Activated naive CD4-positive, alpha-beta T cell treated with anti-CD3 and anti-CD28 coated beads, Interleukin-2, amount 50 U/mL, for 24 hours (primary cell): Measurements from ENCODE around the gene TMSB10.

Source experiments
- H3K27ac Mint-ChIP-seq: one replicate; pipeline ENCODE4 v1.8.0; 2021; ENCODE audit warnings: mild to moderate bottlenecking, mixed read lengths
- H3K27me3 Mint-ChIP-seq: one replicate; pipeline ENCODE4 v1.8.0; 2021; ENCODE audit warnings: mixed read lengths
- H3K36me3 Mint-ChIP-seq: one replicate; pipeline ENCODE4 v1.8.0; 2021; ENCODE audit warnings: mixed read lengths
- H3K4me1 Mint-ChIP-seq: one replicate; pipeline ENCODE4 v1.8.0; 2021; ENCODE audit warnings: mixed read lengths
- H3K4me3 Mint-ChIP-seq: one replicate; pipeline ENCODE4 v1.8.0; 2021; ENCODE audit warnings: mild to moderate bottlenecking, mixed read lengths
- H3K9me3 Mint-ChIP-seq: one replicate; pipeline ENCODE4 v1.8.0; 2021; ENCODE audit warnings: mixed read lengths

TMSB10 gene

DNA sequence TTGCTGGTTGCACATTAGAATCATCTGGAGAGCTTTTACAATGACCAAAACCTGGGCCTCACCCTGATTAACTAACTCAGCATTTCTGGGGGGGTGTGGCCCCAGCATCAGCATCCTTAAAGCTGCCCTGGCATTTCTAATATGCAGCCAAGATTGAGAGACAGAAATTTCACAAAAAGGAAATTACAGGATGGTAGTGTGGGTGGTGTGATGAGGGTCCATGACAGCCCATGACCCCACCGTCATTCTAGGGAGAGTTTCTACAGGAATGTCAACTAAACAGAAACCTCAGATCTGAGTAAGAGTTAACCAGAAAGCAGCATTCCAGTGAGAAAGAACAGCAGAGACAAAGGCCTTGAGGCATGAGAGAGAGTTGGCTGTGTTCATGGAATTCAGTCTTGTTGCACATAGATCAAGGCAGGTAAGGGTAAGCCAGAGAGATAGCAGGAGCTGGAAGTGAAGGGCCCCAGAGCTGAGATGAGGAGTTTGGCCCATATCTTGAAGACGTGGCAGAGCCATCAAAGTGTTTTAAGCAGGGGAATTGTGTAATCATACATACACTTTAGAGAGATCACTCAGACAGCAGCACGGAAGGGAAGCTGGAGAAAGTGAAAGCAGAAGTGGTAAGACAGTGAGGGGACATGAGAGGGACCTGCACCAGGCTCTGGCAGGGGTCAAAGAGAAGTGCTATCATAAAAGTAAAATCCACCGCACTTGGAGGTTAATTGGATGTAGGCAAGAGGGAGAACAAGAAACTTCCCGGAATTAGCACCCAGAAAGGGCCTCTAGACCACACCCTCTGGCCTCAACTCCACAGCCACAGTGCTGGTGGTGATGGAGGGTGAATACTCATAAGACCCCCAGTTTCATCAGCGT lies 16.8 kb upstream of the TMSB10 start:
- Mint-ChIP-seq H3K4me1 (peaks cover 45% of the 10 kb centered on the region), H3K27ac (peak overlapping the region; percentile 96), H3K9me3 (no peaks in the 10 kb centered on the region), H3K27me3 (no peaks in the 10 kb centered on the region), H3K4me3 (peak overlapping the region; percentile 73), H3K36me3 (no peaks in the 10 kb centered on the region)

DNA sequence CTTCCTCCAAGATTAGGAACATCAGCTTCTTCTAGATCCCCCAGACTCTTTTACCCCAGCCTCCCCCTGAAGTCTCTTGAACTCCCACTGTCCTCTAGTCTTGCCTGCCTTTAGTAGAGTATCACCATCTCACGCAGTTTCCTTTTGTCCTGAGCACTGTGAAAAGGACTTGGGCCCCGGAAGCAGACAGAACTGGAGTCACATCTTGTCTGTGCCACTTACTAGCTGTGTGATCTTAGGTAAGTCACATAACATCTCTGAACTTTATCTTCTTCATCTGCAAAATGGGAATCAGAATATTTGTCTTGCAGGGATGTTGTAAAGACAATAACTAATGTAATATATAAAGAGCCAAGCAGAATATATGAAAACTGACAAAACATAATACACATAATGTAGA lies 16.1 kb upstream of the TMSB10 start:
- H3K9me3 Mint-ChIP-seq = no peaks in the 10 kb centered on the region
- H3K36me3 Mint-ChIP-seq = no peaks in the 10 kb centered on the region
- H3K27ac Mint-ChIP-seq = peak overlapping the region; percentile 96
- H3K27me3 Mint-ChIP-seq = no peaks in the 10 kb centered on the region
- H3K4me1 Mint-ChIP-seq = peaks cover 45% of the 10 kb centered on the region
- H3K4me3 Mint-ChIP-seq = peak overlapping the region; percentile 73

DNA sequence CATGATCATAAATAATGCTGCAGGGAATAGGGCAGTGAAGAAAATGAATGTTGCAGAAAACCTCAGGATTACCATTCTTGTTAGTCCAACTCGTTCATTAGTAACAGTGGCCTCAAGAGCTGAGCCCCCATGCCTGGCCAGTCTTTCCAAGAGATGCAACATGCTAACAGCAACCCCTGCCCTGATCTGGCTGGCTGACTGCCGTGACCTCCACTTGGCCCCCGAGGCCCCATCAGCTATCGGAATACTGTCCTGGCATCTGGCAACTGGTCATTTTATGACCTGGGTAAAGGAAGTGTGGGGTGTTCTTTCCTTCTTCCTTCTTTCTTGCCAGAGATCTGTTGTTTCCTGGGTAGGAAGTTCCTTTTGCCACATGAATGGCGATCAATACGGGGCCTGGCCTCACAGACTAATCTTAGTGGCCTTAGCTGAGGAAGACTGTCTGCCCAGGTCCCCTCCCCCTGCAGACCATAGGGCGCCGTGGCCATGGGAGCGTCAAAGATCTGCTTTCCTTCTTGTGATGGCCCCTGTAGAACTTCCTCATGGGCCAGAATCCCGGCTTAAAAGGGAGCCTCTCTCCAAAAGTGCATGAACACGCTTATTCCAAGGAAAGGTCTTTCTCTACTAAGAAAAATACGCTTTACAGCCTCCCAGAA lies 14.0 kb upstream of the TMSB10 start:
- peak overlapping the region; percentile 32 for H3K27ac Mint-ChIP-seq
- no peaks in the 10 kb centered on the region for H3K36me3 Mint-ChIP-seq
- no peaks in the 10 kb centered on the region for H3K27me3 Mint-ChIP-seq
- no peaks in the 10 kb centered on the region for H3K9me3 Mint-ChIP-seq
- peaks cover 56% of the 10 kb centered on the region for H3K4me1 Mint-ChIP-seq
- no peak overlapping the region for H3K4me3 Mint-ChIP-seq

DNA sequence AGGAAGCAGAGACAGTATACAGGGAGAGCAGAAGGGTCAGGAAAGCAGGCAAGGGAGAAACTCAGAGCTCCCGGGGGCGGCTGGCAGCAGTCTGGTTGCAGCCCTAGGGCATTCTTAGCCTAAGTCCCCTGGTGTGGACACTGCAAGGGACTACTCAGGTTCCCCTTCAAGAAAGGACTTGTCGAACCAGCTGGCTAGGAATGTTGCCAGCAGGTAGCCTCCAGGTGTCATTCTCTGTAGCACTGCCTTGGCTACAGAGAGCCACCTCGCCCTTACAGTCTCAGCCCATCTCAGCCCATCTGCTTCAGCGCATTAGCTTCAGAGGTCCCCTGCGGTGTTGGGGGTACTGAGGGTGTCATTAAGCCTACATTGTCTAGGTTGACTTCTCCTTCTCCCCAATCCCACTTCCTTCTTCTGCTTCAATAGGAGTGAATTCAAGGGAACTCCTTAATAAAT lies 11.3 kb upstream of the TMSB10 start:
- no peaks in the 10 kb centered on the region for H3K36me3 Mint-ChIP-seq
- H3K4me1 Mint-ChIP-seq = peaks cover 58% of the 10 kb centered on the region
- H3K27ac Mint-ChIP-seq = peak overlapping the region; percentile 96
- H3K27me3 Mint-ChIP-seq = no peaks in the 10 kb centered on the region
- H3K9me3 Mint-ChIP-seq = no peaks in the 10 kb centered on the region
- peak overlapping the region; percentile 72 for H3K4me3 Mint-ChIP-seq

DNA sequence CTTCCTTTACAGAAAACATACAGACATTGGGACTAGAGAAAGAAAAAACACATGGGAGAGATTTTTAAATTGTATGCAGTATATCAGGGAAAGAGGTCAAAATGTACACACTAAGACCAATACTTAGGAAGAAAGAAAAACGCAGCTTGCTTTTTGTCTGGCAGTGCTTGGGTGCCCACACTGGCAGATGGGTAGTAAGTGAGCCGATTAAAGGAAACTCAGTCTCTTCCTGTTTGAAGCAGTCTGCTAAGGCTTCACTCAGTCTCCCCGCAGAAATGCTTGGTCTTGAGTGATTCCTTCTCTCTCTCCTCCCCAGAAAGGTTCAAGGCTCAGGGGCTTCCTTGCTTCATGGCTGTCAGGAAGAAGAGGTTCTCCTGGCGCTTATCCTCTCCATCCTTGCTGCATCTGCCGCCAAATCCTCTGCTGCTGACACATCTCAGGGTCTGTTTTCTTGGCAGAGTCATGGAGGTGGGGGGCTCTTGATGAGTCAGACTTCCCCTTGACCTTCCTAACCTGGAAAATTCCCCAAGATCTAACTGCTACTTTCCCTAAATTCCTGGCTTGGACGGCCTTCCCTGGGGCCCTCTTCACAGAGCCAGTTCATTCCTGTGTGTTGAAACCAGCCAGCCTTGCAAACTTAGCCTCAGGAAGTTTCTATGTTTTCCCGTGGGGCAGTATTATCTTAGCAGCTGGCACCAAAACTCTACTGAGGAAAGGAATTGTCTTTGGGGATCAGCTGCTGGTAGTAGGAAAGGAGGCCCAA lies 10.5 kb upstream of the TMSB10 start:
- Mint-ChIP-seq H3K27ac (peak overlapping the region; percentile 96), H3K27me3 (no peaks in the 10 kb centered on the region), H3K4me1 (peaks cover 59% of the 10 kb centered on the region), H3K36me3 (no peaks in the 10 kb centered on the region), H3K9me3 (no peaks in the 10 kb centered on the region), H3K4me3 (peak overlapping the region; percentile 72)

DNA sequence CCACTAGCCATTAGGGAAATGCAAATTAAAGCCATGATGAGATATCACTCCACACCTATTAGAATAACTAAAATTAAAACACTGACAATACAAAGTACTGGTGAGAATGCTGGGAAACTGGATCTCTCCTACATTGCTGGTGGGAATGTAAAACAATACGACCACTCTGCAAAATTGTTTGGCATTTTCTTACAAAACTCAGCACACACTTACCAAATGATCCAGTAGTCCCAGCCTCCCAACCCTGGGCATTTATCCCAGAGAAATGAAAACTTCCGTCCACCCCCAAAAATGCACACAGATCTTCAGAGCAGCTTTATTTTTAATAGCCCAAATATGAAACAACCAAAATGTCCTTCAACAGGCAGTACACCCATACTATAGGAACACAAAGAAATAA lies 8.9 kb upstream of the TMSB10 start:
- no peaks in the 10 kb centered on the region for H3K9me3 Mint-ChIP-seq
- H3K27me3 Mint-ChIP-seq = no peaks in the 10 kb centered on the region
- H3K27ac Mint-ChIP-seq = peak overlapping the region; percentile 88
- no peak overlapping the region for H3K4me3 Mint-ChIP-seq
- H3K36me3 Mint-ChIP-seq = no peaks in the 10 kb centered on the region
- peaks cover 73% of the 10 kb centered on the region for H3K4me1 Mint-ChIP-seq

DNA sequence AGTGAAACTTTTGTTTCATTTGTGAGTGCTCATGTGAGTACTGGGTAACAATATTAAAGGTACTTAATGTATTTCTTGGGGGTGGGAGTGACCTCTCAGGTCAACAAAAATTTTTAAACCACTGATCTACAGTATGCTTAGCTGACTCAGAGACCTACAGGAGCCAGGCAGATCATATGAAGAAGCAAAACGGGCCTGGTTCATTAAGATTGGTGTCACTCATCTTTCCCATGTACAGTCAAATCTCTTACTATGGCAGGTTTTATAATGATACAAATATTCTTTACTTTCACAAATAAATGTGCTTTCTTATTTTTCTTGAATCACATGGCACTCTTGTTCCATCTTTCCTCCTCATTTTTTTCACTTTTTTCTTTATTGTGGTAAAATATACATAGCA lies 7.7 kb upstream of the TMSB10 start:
- Mint-ChIP-seq H3K4me3 (no peak overlapping the region), H3K27me3 (no peaks in the 10 kb centered on the region), H3K9me3 (no peaks in the 10 kb centered on the region)

DNA sequence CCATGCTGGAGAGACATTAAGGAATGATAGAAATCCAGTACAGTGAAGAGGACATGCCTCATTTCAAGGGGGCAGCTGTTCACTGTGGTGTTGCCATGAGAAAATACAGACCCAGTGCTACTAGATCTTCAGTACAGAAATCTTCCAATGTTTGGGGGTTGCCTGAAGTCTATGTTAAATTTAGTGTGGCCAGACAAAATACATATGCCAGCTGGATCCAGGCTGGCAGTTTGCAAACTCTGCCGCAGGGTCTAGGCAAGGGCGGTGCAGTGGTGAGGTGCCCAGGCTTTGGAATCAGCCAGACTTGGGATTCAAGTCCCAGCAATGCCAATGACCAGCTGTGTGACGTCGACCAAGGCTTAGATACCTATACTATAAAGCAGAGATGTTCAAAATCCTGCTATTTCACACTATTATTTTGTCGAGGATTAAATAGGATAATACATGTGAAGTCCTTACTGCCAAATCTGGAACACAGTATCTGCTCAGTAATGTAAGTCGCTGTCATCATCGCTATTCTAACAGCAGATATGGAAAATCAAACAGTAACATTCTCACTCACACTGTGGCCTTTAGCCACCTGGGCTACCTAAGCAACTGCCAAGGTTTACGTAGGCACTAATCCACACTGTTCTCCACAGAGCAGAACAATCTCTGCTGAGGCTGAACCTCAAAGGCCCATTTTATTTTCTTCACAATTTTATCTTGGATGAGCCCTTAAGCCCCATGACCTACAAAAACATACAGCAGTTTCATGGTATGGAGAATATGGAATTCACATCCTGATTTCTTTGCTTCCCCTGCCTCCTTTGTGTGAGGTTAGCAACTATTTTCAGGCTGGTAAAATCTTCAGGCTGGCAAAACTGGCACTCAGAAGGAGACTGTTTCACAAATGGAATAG lies 5.9 kb upstream of the TMSB10 start:
- peaks cover 85% of the 10 kb centered on the region for H3K4me1 Mint-ChIP-seq

More for the DNA sequence above, 7.7 kb upstream of the TMSB10 start:
- Mint-ChIP-seq H3K27ac (peak overlapping the region; percentile 84), H3K4me1 (peaks cover 80% of the 10 kb centered on the region), H3K36me3 (no peaks in the 10 kb centered on the region)

DNA sequence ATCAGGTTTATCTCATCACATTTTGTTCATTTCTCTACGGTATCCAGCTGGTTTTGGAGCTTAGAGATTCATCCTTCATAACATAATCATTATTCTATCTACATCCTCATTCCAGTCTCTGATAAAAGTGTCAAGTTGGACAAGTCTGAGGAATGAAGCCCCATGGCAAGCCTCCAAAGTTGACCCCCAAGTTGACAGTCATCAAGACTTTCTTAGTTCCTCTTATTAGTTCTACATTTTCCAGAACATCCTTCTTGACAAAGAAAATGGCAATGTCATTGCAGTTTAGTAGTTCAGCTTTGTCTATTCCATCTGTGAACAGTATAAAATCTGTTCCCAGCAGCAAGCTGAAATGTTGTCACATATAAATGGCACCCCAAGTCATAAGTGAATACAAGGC lies 4.5 kb upstream of the TMSB10 start:
- H3K36me3 Mint-ChIP-seq = no peaks in the 10 kb centered on the region
- H3K27me3 Mint-ChIP-seq = no peaks in the 10 kb centered on the region
- H3K4me1 Mint-ChIP-seq = peaks cover 73% of the 10 kb centered on the region
- no peaks in the 10 kb centered on the region for H3K9me3 Mint-ChIP-seq
- peak overlapping the region; percentile 1 for H3K27ac Mint-ChIP-seq
- no peak overlapping the region for H3K4me3 Mint-ChIP-seq

More for the DNA sequence above, 5.9 kb upstream of the TMSB10 start:
- Mint-ChIP-seq H3K36me3 (no peaks in the 10 kb centered on the region), H3K27ac (peak overlapping the region; percentile 25), H3K9me3 (no peaks in the 10 kb centered on the region), H3K4me3 (no peak overlapping the region), H3K27me3 (no peaks in the 10 kb centered on the region)

DNA sequence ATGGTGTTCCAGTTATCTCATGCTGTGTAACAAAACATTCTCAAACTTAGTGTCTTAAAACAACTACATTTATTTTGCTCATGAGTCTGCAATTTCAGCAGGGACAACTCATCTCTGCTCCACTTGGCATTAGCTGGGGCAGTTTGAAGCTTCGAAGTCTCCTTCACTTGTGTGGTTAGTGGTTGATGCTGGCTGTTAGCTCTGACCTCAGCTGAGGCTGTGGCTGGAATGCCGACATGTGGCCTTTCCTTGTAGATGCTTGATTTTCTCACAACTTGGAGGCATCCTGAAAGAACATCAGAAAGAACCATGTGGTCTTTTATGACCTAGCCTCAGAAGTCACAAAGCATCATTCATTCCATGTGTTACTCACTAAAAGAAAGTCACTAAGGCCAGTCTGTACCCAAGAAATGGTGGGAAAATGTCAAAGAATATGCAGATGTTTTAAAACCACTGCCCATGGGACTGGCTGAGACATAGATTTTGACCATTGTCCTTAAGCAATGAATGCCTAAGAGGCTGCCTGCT lies 3.8 kb upstream of the TMSB10 start:
- Mint-ChIP-seq H3K27ac (peak overlapping the region; percentile 1), H3K36me3 (peaks cover 1% of the 10 kb centered on the region), H3K27me3 (no peaks in the 10 kb centered on the region), H3K4me1 (peaks cover 67% of the 10 kb centered on the region), H3K9me3 (no peaks in the 10 kb centered on the region), H3K4me3 (no peak overlapping the region)

DNA sequence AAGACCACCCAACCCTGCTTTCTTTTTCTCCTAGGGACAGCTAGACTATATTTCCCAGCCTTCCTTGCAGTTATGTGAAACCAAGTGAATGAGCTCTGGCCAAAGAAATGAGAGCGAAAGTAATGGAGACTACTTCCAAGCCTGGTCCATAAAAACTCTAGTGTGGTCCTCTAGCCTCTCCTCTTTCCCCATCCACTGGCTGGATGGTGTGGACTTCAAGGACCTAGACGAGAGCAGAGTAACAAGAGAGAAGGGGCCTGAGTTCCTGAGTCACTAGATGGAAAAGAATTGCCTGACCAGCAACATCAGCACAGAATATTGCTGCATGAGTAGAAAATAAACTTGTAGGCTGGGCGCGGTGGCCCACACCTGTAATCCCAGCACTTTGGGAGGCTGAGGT lies 2.9 kb upstream of the TMSB10 start:
- Mint-ChIP-seq H3K9me3 (no peaks in the 10 kb centered on the region), H3K4me3 (no peak overlapping the region), H3K27me3 (no peaks in the 10 kb centered on the region), H3K4me1 (peaks cover 69% of the 10 kb centered on the region), H3K36me3 (peaks cover 5% of the 10 kb centered on the region), H3K27ac (peak overlapping the region; percentile 36)

DNA sequence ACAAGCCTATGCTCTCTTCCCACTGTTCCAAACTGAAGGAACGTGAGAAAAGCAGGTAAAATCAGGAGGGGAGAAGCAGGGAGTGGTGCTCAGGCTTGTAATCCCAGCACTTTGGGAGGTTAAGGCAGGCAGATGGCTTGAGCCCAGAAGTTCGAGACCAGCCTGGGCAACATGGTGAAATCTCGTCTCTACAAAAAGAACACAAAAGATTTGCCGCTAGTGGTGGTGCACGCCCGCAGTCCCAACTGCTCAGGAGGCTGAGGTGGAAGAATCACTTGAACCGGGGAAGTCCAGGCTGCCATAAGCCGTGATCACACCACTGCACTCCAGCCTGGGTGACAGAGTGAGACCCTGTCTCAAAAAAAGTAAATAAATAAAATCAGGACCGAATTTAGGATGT lies 1.3 kb upstream of the TMSB10 start:
- H3K4me3 Mint-ChIP-seq = peak overlapping the region; percentile 80
- H3K27ac Mint-ChIP-seq = peak overlapping the region; percentile 48
- no peaks in the 10 kb centered on the region for H3K27me3 Mint-ChIP-seq
- peaks cover 70% of the 10 kb centered on the region for H3K4me1 Mint-ChIP-seq
- peaks cover 7% of the 10 kb centered on the region for H3K36me3 Mint-ChIP-seq
- no peaks in the 10 kb centered on the region for H3K9me3 Mint-ChIP-seq

DNA sequence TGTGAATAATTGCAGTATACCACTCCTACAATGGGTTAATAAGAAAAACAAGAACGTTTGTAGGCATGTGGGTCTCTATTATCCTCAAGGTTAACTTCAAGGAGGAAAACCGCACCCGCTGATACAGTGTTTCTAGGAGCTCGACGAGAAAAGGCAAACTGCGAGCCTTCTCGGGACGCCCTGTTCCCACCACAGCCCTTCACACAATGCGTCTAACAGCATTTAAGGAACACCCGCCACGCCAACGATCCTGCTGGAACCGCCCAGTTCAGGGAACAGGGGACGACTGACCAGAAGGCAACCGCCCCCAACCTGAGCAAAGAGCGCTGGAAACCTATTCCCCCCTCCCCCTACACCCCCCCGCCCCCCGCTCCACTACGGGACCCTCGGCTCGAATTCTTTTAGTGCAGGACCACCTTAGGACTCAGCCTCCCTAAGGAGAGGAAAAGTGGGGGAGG lies 710 bp upstream of the TMSB10 start:
- Mint-ChIP-seq H3K27me3 (no peaks in the 10 kb centered on the region), H3K4me1 (peaks cover 70% of the 10 kb centered on the region), H3K27ac (peak overlapping the region; percentile 32), H3K9me3 (no peaks in the 10 kb centered on the region), H3K36me3 (peaks cover 7% of the 10 kb centered on the region), H3K4me3 (peak overlapping the region; percentile 80)

DNA sequence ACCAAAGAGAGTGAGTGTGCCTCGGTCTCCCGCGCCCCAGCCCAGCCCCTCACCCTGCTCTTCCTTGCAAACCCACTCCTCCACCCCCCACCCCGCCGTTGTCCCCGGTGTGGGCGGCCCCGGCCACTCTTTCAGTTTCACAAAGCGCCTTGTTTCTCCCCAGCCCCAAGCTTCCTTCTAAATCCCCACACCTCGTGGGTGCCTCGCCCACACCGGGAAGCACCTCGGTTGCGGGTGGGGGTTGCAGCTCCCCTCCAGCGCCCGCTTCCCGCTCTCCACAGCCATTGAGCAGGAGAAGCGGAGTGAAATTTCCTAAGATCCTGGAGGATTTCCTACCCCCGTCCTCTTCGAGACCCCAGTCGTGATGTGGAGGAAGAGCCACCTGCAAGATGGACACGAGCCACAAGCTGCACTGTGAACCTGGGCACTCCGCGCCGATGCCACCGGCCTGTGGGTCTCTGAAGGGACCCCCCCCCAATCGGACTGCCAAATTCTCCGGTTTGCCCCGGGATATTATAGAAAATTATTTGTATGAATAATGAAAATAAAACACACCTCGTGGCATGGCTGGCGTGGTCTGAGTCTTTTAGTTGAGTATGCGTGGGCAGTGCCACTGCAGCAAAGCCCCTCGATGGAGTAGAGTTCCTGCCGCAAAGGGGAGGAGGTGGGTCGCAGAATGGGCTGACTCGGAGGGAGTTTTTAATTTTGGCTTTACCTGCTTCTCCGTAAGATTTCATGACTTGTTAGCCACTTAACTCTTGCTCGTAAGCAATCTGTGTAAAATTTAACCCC lies 848 bp downstream of the TMSB10 start:
- Mint-ChIP-seq H3K27ac (peak overlapping the region; percentile 93), H3K36me3 (peaks cover 9% of the 10 kb centered on the region), H3K4me3 (peak overlapping the region; percentile 95), H3K4me1 (peaks cover 63% of the 10 kb centered on the region), H3K27me3 (no peaks in the 10 kb centered on the region), H3K9me3 (no peaks in the 10 kb centered on the region)
